Stimulated activated naive CD8-positive, alpha-beta T cell treated with anti-CD3 and anti-CD28 coated beads, Interleukin-15, amount 100 ng/mL, for 72 hours (primary cell): ENCODE measurements around the gene LHX4.
A peak's percentile ranks its signal among the peaks of the same experiment; 100 is the strongest.

Experiments
- ATAC-seq: fragments of 150-1000 bp; cut with Tn5 transposase; 2 replicates; pipeline ENCODE4 v1.10.0; 2021; ENCODE audit warnings: mild to moderate bottlenecking, moderate library complexity
- DNase-seq, 2 donors: peaks; one replicate each; pipeline ENCODE4 v3.0.0; 2021 to 2022
- H3K27ac Mint-ChIP-seq, 2 donors: one replicate each; pipeline ENCODE4 v1.8.0; 2022; ENCODE audit warnings: mild to moderate bottlenecking in 2 of 2, mixed read lengths in 2 of 2, moderate library complexity in 2 of 2
- H3K27me3 Mint-ChIP-seq: one replicate; pipeline ENCODE4 v1.8.0; 2022; ENCODE audit warnings: mixed read lengths
- H3K4me1 Mint-ChIP-seq: one replicate; pipeline ENCODE4 v1.8.0; 2022; ENCODE audit warnings: mild to moderate bottlenecking, mixed read lengths
- H3K4me3 Mint-ChIP-seq, 2 donors: one replicate each; pipeline ENCODE4 v1.8.0; 2022; ENCODE audit warnings: mild to moderate bottlenecking in 2 of 2, mixed read lengths in 2 of 2, moderate library complexity in 1 of 2
- H3K9me3 Mint-ChIP-seq, 2 donors: one replicate each; pipeline ENCODE4 v1.8.0; 2022; ENCODE audit warnings: mixed read lengths in 2 of 2

LHX4 gene

GRCh38 chr1:180253585-180254495 lies 23.8 kb downstream of the LHX4 start:
- H3K4me3 Mint-ChIP-seq = no peak overlapping the region
- H3K9me3 Mint-ChIP-seq = no peaks in the 10 kb centered on the region
- no peak for DNase-seq
- peaks cover 12% of the 10 kb centered on the region for H3K4me1 Mint-ChIP-seq
- H3K27me3 Mint-ChIP-seq = peaks cover 81% of the 10 kb centered on the region
- no peak overlapping the region for H3K27ac Mint-ChIP-seq
- no peak for ATAC-seq

DNA sequence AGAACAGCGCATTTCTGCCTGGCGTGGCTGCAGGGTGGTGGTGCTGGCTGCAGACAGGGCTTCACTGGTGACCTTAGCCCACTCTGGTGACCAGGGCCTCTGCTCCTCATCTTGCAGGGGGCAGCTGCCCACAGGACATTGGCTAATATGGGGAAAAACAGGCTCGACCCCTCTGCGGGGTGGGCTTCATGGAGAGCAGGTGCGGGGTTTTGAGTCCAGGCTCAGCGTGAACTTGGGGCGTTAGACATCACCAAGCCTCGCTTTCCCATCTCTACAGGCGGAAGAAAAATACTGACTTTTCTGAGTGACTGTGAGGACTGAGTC lies 24.4 kb downstream of the LHX4 start:
- Mint-ChIP-seq H3K27me3 (peaks cover 76% of the 10 kb centered on the region), H3K9me3 (no peaks in the 10 kb centered on the region), H3K27ac (no peak overlapping the region), H3K4me3 (no peak overlapping the region), H3K4me1 (peaks cover 12% of the 10 kb centered on the region)
- DNase-seq = no peak
- ATAC-seq = no peak

DNA sequence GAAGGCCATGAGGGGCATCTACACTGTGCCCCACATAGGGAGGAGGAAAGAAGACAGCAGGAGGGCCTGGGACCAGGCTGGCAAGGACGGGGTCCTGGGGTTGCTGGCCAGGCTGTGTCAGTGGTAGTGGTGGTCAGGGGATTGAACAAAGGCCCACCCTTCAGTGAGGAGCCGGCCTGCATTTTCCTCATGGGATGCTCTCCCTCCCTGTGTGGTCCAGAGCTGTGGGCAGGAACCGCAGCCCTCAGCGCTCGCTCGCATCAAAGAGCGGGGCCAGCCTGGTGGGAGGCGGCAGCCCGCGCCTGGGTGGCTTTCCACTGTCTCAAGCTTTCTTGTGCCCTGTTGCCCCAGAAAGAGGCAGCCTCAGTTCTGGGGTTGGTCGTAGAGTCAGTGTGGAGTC lies 24.8 kb downstream of the LHX4 start:
- no peak for DNase-seq
- peaks cover 72% of the 10 kb centered on the region for H3K27me3 Mint-ChIP-seq

DNA sequence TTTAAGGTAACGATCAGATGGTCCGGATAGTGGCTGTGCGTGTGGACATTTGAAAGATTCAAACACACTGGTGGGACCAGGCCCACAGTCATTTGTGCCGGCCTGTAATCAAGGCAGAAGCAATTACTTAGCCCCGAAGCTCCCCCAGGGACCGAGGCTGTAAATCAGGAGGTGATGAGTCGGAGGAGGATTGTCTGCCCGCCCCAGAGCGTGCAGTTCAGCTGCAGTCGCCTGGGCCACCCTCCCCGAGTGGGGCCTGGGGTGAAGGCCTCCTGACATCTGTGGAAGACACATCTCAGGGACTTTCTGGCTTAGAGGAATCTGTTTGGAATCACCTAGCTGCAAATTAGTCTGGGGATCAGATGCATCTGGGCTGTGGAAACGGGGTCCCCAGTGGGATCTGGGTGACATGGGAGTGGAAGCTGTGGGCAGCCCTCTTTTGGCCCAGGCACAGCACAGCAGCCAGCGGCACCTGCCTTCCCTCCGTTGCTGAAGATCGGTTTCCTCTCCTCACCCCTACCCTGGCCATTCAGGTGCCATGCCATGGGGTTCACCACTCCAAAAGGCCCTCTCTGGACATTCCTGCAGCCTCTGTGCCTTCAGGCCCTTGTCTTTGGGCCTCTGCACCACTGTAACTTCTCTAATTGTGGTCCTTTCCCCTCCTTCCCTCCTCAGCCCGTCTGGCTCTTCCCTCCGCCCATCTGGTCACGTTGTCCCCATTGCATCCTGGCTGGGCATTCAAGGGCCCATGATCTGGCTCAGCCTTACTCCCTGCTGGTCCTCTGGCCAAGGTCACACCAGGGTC lies 25.7 kb downstream of the LHX4 start:
- peaks cover 7% of the 10 kb centered on the region for H3K4me1 Mint-ChIP-seq
- peaks cover 63% of the 10 kb centered on the region for H3K27me3 Mint-ChIP-seq

More for the DNA sequence above, 24.8 kb downstream of the LHX4 start:
- Mint-ChIP-seq H3K4me3 (no peak overlapping the region), H3K4me1 (peaks cover 12% of the 10 kb centered on the region), H3K27ac (no peak overlapping the region), H3K9me3 (no peaks in the 10 kb centered on the region)
- no peak for ATAC-seq

DNA sequence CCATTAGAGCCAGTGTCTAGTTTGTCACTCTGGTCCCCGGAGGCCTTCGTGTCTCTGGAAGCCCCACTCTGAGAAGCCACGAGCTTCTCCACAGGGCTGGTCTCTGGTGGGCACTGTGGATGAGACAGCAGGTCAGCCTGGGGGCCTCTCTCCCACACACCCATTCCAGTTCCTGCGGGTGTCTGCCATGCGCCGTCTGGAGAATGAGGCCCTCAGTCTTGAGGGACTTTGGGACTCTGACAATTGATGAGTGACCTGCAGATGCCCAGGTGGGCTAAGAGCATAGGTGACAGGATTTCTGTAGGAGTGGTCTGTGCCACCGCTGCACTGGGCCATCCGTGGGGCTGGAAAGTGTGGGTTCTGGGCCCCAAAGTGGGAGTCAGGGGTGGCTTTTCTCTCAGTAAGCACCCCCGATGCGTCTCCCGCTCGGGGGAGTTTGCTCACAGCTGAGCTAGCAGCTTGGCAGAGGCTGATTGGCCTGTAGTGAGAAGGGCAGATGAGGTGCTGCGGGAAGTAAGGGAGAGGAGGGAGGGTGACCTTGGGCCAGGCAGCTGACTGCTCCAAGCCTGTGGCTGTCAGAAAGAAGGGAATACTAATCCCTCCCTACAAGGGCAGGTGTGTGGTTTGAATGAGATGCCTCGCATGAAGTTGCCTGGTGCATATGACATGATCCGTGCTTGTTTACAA lies 26.4 kb downstream of the LHX4 start:
- Mint-ChIP-seq H3K4me1 (peaks cover 7% of the 10 kb centered on the region), H3K4me3 (no peak overlapping the region), H3K27me3 (peaks cover 55% of the 10 kb centered on the region), H3K27ac (peak overlapping the region in 1 of 2 donors; percentile 52), H3K9me3 (no peaks in the 10 kb centered on the region)
- ATAC-seq = no peak
- no peak for DNase-seq

More for the DNA sequence above, 25.7 kb downstream of the LHX4 start:
- DNase-seq = no peak
- no peak for ATAC-seq
- H3K4me3 Mint-ChIP-seq = no peak overlapping the region
- H3K9me3 Mint-ChIP-seq = no peaks in the 10 kb centered on the region
- peak overlapping the region in 1 of 2 donors; percentile 52 for H3K27ac Mint-ChIP-seq

- no peak for ATAC-seq
- no peak for DNase-seq
- Mint-ChIP-seq H3K4me3 (no peak overlapping the region), H3K27ac (no peak overlapping the region), H3K27me3 (peaks cover 50% of the 10 kb centered on the region), H3K9me3 (no peaks in the 10 kb centered on the region), H3K4me1 (peaks cover 7% of the 10 kb centered on the region)
Observed at GRCh38 chr1:180257028-180257386, 26.9 kb downstream of the LHX4 start.

GRCh38 chr1:180257486-180257885 lies 27.4 kb downstream of the LHX4 start:
- H3K4me3 Mint-ChIP-seq = no peak overlapping the region
- peaks cover 45% of the 10 kb centered on the region for H3K27me3 Mint-ChIP-seq
- H3K27ac Mint-ChIP-seq = no peak overlapping the region
- DNase-seq (no peak), ATAC-seq (no peak)
- H3K9me3 Mint-ChIP-seq = no peaks in the 10 kb centered on the region
- H3K4me1 Mint-ChIP-seq = peaks cover 4% of the 10 kb centered on the region

DNA sequence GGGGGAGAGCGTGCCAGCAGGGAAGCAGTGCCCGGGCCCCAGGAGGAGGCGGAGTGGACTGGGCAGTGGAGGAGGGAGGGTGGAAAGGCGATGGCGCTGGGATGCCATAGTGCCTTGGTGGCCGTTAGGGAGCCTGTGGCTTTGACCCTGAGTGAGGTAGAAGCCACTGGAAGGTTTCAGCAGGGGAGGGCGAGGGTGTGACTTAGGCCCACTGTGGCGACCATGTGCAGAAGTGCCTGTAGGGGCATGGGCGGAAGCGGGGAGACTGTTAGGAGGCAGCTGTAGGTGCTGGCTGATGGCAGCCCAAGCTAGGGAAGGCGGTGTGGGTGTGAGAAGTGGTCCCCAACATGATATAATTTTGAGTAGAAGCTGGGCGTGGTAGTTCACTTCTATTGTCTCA lies 28.2 kb downstream of the LHX4 start:
- peaks cover 37% of the 10 kb centered on the region for H3K27me3 Mint-ChIP-seq
- DNase-seq = no peak
- no peak overlapping the region for H3K4me3 Mint-ChIP-seq
- no peaks in the 10 kb centered on the region for H3K9me3 Mint-ChIP-seq
- no peak for ATAC-seq
- no peaks in the 10 kb centered on the region for H3K4me1 Mint-ChIP-seq
- no peak overlapping the region for H3K27ac Mint-ChIP-seq

GRCh38 chr1:180258935-180259334 lies 28.9 kb downstream of the LHX4 start:
- Mint-ChIP-seq H3K27ac (no peak overlapping the region), H3K27me3 (peaks cover 32% of the 10 kb centered on the region), H3K9me3 (no peaks in the 10 kb centered on the region), H3K4me1 (no peaks in the 10 kb centered on the region), H3K4me3 (no peak overlapping the region)
- no peak for ATAC-seq
- no peak for DNase-seq

DNA sequence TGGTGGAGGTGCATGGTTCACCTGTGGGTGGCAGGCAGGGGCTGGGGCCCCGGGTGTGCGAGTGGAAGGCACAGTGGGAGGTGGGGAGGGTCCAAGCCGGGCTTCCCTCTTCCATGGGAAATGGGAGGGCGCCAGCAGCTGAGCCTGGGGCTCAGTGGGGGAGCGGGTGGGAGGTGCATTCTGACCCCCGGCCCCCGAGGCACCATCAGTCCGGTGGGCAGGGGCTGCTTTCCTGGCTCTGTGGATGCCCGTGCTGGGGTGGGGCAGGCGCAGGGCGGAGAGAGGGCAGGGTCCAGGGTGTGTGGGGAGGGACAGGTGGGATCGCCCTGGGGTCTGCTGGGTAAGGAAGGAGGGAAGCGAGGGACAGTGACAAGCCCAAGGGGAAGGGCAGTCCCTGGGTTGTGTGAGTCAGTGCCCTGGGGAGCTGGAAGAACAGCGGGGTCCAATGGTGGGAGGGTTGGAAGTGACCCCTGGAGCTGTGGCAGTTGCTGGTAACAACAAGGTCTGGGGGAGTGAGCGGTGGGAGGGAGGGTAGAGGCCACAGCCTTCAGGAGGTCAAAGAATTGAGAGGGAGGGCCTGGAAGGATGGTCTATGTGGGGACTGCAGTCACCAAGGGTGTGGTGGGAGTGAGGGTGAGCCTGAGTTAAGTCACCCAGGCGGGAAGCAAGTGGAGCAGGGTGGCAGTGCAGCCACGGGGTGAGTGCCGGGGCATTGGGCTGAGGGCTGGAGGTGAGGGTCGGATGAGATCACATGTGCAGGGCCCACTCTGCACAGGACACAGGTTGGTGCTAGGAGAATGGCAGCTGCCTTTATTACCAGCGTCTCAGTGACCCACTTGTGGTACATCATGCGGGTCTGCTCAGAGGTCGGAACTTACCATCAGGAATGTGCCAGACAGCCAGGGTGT lies 29.6 kb downstream of the LHX4 start:
- Mint-ChIP-seq H3K4me3 (no peak overlapping the region), H3K9me3 (no peaks in the 10 kb centered on the region), H3K27me3 (peaks cover 32% of the 10 kb centered on the region), H3K4me1 (no peaks in the 10 kb centered on the region), H3K27ac (peak overlapping the region in 1 of 2 donors; percentile 34)
- ATAC-seq (peak; percentile 49), DNase-seq (no peak)

- Mint-ChIP-seq H3K4me3 (no peak overlapping the region), H3K27ac (no peak overlapping the region), H3K9me3 (no peaks in the 10 kb centered on the region), H3K4me1 (no peaks in the 10 kb centered on the region), H3K27me3 (peaks cover 26% of the 10 kb centered on the region)
- no peak for DNase-seq
- peak; percentile 7 for ATAC-seq
Observed at GRCh38 chr1:180260541-180260940, 30.5 kb downstream of the LHX4 start.

GRCh38 chr1:180261030-180261429 lies 31.0 kb downstream of the LHX4 start:
- no peak overlapping the region for H3K4me3 Mint-ChIP-seq
- no peak overlapping the region for H3K27ac Mint-ChIP-seq
- ATAC-seq (no peak), DNase-seq (no peak)
- H3K27me3 Mint-ChIP-seq = peaks cover 21% of the 10 kb centered on the region
- no peaks in the 10 kb centered on the region for H3K4me1 Mint-ChIP-seq
- no peaks in the 10 kb centered on the region for H3K9me3 Mint-ChIP-seq

DNA sequence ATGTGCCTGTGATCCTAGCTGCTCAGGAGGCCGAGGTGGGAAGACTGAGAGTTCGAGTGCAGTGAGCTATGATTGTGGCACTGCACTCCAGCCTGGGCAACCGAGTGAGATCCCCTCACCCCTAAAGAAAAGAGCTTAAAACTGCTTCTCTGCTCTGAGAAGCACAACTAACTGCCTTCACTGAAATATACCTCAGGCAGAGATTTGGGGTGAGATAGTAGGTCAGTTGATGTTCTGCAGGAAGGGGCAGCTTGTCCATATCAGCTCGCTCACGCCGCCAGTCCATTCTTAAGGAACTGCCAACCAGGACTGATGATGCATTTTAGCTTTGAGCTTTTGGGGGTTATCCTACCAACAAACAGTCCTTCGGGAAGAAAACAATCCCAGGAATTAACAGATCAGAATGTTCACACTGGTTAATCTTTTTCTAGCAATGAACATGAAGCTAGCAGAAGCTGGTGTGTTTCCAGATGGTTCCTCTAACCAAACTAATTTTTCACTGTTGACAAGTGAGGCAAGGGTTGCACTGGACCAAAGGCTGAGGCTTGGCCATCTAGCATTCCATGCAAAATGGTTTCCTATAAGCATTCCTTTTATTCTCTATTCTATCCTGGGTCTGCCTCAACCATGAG lies 31.6 kb downstream of the LHX4 start:
- no peaks in the 10 kb centered on the region for H3K4me1 Mint-ChIP-seq
- H3K27me3 Mint-ChIP-seq = peaks cover 15% of the 10 kb centered on the region
- H3K9me3 Mint-ChIP-seq = no peaks in the 10 kb centered on the region
- ATAC-seq = no peak
- DNase-seq = no peak
- H3K27ac Mint-ChIP-seq = no peak overlapping the region
- H3K4me3 Mint-ChIP-seq = no peak overlapping the region

GRCh38 chr1:180262628-180263488 lies 32.8 kb downstream of the LHX4 start:
- ATAC-seq (no peak), DNase-seq (no peak)
- H3K27ac Mint-ChIP-seq = no peak overlapping the region
- H3K4me3 Mint-ChIP-seq = no peak overlapping the region
- peaks cover 6% of the 10 kb centered on the region for H3K27me3 Mint-ChIP-seq
- H3K4me1 Mint-ChIP-seq = no peaks in the 10 kb centered on the region
- no peaks in the 10 kb centered on the region for H3K9me3 Mint-ChIP-seq
